Activated CD4-positive, alpha-beta T cell treated with anti-CD3 and anti-CD28 coated beads for 4 hours (primary cell): ENCODE results near the gene SPI1.
A peak's percentile ranks its signal among the peaks of the same experiment; 100 is the strongest.

ENCODE experiments used
- DNase-seq, 2 donors: peaks; one replicate each; pipeline ENCODE4 v3.0.0-alpha.2; 2020

Gene SPI1

GRCh38 chr11:47406896-47407745, 28.8 kb upstream of the SPI1 start:
- no peak for DNase-seq

GRCh38 chr11:47403571-47403970, 25.2 kb upstream of the SPI1 start:
- no peak for DNase-seq

- no peak for DNase-seq
These were observed 24.8 kb upstream of the SPI1 start for GRCh38 chr11:47403135-47403534.

GRCh38 chr11:47400768-47401279, 22.5 kb upstream of the SPI1 start:
- no peak for DNase-seq

- peak; percentile 27 to 45 for DNase-seq
These were observed 21.8 kb upstream of the SPI1 start for GRCh38 chr11:47399860-47400767.

- no peak for DNase-seq
These were observed 20.2 kb upstream of the SPI1 start for GRCh38 chr11:47398551-47398950.

GRCh38 chr11:47398011-47398410, 19.7 kb upstream of the SPI1 start:
- DNase-seq: no peak

GRCh38 chr11:47396049-47396320, 17.6 kb upstream of the SPI1 start:
- no peak for DNase-seq

- DNase-seq: no peak
These were observed 17.1 kb upstream of the SPI1 start for GRCh38 chr11:47395223-47396048.

- DNase-seq: peak; percentile 54 to 58
These were observed 16.2 kb upstream of the SPI1 start for GRCh38 chr11:47394322-47395222.

GRCh38 chr11:47394050-47394321, 15.6 kb upstream of the SPI1 start:
- no peak for DNase-seq

GRCh38 chr11:47393163-47394049, 15.1 kb upstream of the SPI1 start:
- no peak for DNase-seq

GRCh38 chr11:47392546-47393162, 14.3 kb upstream of the SPI1 start:
- no peak for DNase-seq

- no peak for DNase-seq
These were observed 13.5 kb upstream of the SPI1 start for GRCh38 chr11:47391711-47392432.

GRCh38 chr11:47391077-47391583, 12.8 kb upstream of the SPI1 start:
- no peak for DNase-seq

- DNase-seq: no peak
These were observed 12.0 kb upstream of the SPI1 start for GRCh38 chr11:47390422-47390760.

GRCh38 chr11:47389577-47390421, 11.5 kb upstream of the SPI1 start:
- no peak for DNase-seq

- no peak for DNase-seq
These were observed 10.6 kb upstream of the SPI1 start for GRCh38 chr11:47388697-47389576.
